Astrocyte of the spinal cord (primary cell): ENCODE results near the gene RPS6KA5.

Experiments used
- DNase-seq: peaks from one replicate; pipeline ENCODE4 v3.0.0; 2011; ENCODE audit warnings: low read depth, low spot score
- H3K4me3 ChIP-seq: 2 replicates; pipeline ENCODE4 v1.5.1; 2011; ENCODE audit warnings: low read depth, mild to moderate bottlenecking, low read length, moderate library complexity
- CTCF ChIP-seq: IDR thresholded peaks from 2 replicates; pipeline ENCODE4 v1.5.1; 2012; ENCODE audit warnings: low read depth, mild to moderate bottlenecking, low read length, inconsistent platforms
- in situ Hi-C: cut with HindIII; loops from 2 replicates; pipeline ENCODE4 v1.10.0; 2017; ENCODE audit warnings: low sequenced_read_pairs

RPS6KA5 gene

DNA sequence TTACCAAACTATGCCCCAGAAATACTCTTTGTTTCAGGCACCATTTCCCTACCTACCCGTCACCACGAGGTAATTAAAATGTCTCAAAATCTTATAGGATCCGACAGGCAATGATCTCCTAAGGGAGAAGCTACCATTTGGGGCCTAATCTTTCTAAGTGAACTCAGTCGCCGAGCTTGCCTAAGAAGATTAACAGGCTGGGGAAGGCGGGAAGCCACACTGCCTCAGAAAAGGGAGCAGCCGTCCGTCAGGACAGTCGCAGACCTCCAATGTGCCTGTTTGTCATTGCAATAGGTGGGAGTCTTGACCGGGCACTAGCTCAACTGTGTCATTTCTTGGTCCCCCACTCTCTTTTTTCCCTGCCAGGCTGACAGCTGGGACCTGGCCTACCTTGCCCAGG, 248.8 kb downstream of the RPS6KA5 start:
- no peak for DNase-seq
- no peak overlapping the region for H3K4me3 ChIP-seq
- in situ Hi-C loops = no loop called here
- TF ChIP-seq CTCF = no peak

DNA sequence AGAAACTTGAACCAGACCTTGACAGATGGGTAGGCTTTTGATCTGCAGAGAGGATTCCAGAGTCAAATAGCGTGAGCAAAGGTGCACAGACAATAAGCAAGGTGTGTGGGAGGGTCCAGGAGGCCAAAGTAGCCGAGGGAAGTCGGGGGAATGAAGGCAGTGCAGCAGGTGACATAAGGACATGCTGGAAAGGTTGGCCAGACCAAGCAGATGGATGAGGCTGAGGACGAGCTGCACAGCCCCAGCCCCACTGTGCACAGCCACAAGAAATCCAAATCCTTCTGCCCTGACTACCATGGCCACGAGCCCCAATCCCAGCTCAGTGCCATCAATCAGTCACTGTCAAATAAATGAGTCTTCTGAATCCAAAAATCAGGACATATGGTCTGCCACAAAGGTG, 249.6 kb downstream of the RPS6KA5 start:
- DNase-seq = no peak
- TF ChIP-seq CTCF = no peak
- in situ Hi-C loops = no loop called here
- no peak overlapping the region for H3K4me3 ChIP-seq

DNA sequence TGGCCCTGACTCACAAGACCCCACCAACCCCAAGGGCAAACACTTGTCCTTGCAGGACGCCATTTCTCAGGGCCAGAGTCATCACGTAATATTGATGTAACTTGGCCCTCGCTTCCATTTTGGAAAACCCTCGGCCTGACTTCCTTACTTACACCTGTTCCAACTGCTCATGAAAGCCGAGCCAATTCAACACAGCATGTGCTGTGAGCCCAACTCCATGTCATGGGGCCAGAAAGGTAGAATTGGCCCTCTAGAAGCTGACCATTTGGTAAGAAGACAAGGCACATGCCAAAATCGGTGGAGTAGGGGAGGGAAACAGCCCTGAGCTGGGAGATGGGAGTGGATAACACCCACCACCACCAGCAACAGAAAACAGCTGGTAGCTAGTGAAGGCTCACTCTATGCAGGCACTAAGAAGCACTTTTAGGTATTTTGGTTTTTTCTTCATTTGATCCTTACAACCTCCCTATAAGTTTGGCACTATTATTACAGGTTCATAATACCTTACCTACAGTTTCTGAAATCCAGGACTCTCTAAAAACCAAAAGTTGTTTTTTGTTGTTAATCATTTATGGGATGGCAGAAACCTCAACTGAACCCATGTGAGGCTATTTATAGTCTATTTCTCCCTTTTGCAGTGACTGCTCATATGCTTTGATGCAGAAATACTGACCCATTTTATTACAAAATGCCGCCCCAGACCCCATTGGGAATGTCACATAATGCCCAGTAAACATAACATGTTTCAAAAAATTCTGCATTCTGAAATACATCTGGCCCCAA, 250.7 kb downstream of the RPS6KA5 start:
- no peak for TF ChIP-seq CTCF
- in situ Hi-C loops = no loop called here
- DNase-seq = no peak
- no peak overlapping the region for H3K4me3 ChIP-seq

- TF ChIP-seq CTCF = no peak
- H3K4me3 ChIP-seq = no peak overlapping the region
- in situ Hi-C loops = no loop called here
- no peak for DNase-seq
Observed at GRCh38 chr14:90808759-90809529, 251.5 kb downstream of the RPS6KA5 start.

- no peak for DNase-seq
- TF ChIP-seq CTCF = no peak
- in situ Hi-C loops = no loop called here
- H3K4me3 ChIP-seq = no peak overlapping the region
Observed at GRCh38 chr14:90807060-90807459, 253.4 kb downstream of the RPS6KA5 start.

- no peak overlapping the region for H3K4me3 ChIP-seq
- TF ChIP-seq CTCF = no peak
- DNase-seq = no peak
- in situ Hi-C loops = no loop called here
Observed at GRCh38 chr14:90805662-90806540, 254.5 kb downstream of the RPS6KA5 start.
